WTC11 (cell line): ENCODE results near the gene CBS.

Source experiments
- ATF1 ChIP-seq: sonication (generic); formaldehyde crosslinking; IDR thresholded peaks from 2 replicates; pipeline ENCODE4 v1.8.1; 2023; ENCODE audit warnings: mild to moderate bottlenecking, moderate library complexity, missing genetic modification reagents
- ATF6 ChIP-seq: sonication (generic); formaldehyde crosslinking; IDR thresholded peaks from 2 replicates; pipeline ENCODE4 v1.8.1; 2023; ENCODE audit warnings: mild to moderate bottlenecking, missing genetic modification reagents
- ETV6 ChIP-seq: sonication (generic); formaldehyde crosslinking; IDR thresholded peaks from 2 replicates; pipeline ENCODE4 v1.8.1; 2022; ENCODE audit warnings: mild to moderate bottlenecking, missing genetic modification reagents
- FOXJ3 ChIP-seq: sonication (generic); formaldehyde crosslinking; IDR thresholded peaks from 2 replicates; pipeline ENCODE4 v1.9.0; 2021; ENCODE audit warnings: missing genetic modification reagents, mild to moderate bottlenecking, borderline replicate concordance
- GRHL2 ChIP-seq: fragments of 250-450 bp; sonication (Bioruptor Pico); IDR thresholded peaks from 2 replicates; pipeline ENCODE4 v1.8.0; 2022; ENCODE audit warnings: mild to moderate bottlenecking, moderate library complexity; ENCODE audit not compliant: insufficient replicate concordance, severe bottlenecking
- ZBTB43 ChIP-seq: sonication (generic); formaldehyde crosslinking; IDR thresholded peaks from 2 replicates; pipeline ENCODE4 v1.8.1; 2023; ENCODE audit warnings: mild to moderate bottlenecking, missing genetic modification reagents
- TF ChIP-seq, protein P1 (sequence below): fragments of 200-600 bp; IDR thresholded peaks from 2 replicates; pipeline ENCODE4 v1.8.0; 2022; ENCODE audit warnings: antibody characterized with exemption

GRCh38 chr21:43021191-43021590, 54.4 kb downstream of the CBS start:
- no peak for TF ChIP-seq ETV6 (CRISPR knock-in tag)
- TF ChIP-seq, protein P1, sequence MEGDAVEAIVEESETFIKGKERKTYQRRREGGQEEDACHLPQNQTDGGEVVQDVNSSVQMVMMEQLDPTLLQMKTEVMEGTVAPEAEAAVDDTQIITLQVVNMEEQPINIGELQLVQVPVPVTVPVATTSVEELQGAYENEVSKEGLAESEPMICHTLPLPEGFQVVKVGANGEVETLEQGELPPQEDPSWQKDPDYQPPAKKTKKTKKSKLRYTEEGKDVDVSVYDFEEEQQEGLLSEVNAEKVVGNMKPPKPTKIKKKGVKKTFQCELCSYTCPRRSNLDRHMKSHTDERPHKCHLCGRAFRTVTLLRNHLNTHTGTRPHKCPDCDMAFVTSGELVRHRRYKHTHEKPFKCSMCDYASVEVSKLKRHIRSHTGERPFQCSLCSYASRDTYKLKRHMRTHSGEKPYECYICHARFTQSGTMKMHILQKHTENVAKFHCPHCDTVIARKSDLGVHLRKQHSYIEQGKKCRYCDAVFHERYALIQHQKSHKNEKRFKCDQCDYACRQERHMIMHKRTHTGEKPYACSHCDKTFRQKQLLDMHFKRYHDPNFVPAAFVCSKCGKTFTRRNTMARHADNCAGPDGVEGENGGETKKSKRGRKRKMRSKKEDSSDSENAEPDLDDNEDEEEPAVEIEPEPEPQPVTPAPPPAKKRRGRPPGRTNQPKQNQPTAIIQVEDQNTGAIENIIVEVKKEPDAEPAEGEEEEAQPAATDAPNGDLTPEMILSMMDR, result no peak
- no peak for TF ChIP-seq ATF1
- no peak for TF ChIP-seq FOXJ3 (CRISPR knock-in tag)
- TF ChIP-seq GRHL2 (CRISPR knock-in tag), result no peak
- no peak for TF ChIP-seq ATF6
- no peak for TF ChIP-seq ZBTB43 (CRISPR knock-in tag)
